SK-N-SH (cell line): ENCODE measurements around the gene GUCY1A2.

ENCODE experiments used
- EP300 ChIP-seq, 2 experiments: IDR thresholded peaks; 2 replicates each; pipeline versions ENCODE4 v1.4.0 to v1.6.1; 2012; ENCODE audit warnings: borderline replicate concordance in 1 of 2, low read depth in 1 of 2, low read length in 1 of 2
- EZH2phosphoT487 ChIP-seq: fragments of 200-600 bp; sonication (generic); IDR thresholded peaks from 2 replicates; pipeline ENCODE4 v1.6.1; 2017; ENCODE audit warnings: low read depth, mixed run types, mild to moderate bottlenecking, antibody characterized with exemption, moderate library complexity, borderline replicate concordance
- GABPA ChIP-seq: IDR thresholded peaks from 2 replicates; pipeline ENCODE4 v1.4.0; 2012; ENCODE audit warnings: low read depth, mild to moderate bottlenecking
- JUND ChIP-seq: IDR thresholded peaks from 2 replicates; pipeline ENCODE4 v1.4.0; 2012
- POLR2AphosphoS5 ChIP-seq: IDR thresholded peaks from 2 replicates; pipeline ENCODE4 v1.6.1; 2012; ENCODE audit warnings: low read depth, low read length
- RAD21 ChIP-seq: IDR thresholded peaks from 2 replicates; pipeline ENCODE4 v1.6.1; 2012; ENCODE audit warnings: mild to moderate bottlenecking, low read length
- REST ChIP-seq: IDR thresholded peaks from 2 replicates; pipeline ENCODE4 v1.6.1; 2012; ENCODE audit warnings: mild to moderate bottlenecking, low read depth, low read length, moderate library complexity
- SIN3A ChIP-seq: IDR thresholded peaks from 2 replicates; pipeline ENCODE4 v1.6.1; 2012; ENCODE audit warnings: low read depth, mild to moderate bottlenecking, low read length, moderate library complexity, borderline replicate concordance
- SMC3 ChIP-seq: IDR thresholded peaks from 2 replicates; pipeline ENCODE4 v1.6.1; 2012; ENCODE audit warnings: low read depth, low read length, improper control_type of control experiment
- TAF1 ChIP-seq: IDR thresholded peaks from 2 replicates; pipeline ENCODE4 v1.6.1; 2012; ENCODE audit warnings: low read depth, mild to moderate bottlenecking, low read length, moderate library complexity, borderline replicate concordance
- TF ChIP-seq, protein P1 (sequence below): fragments of 200-600 bp; sonication (generic); IDR thresholded peaks from 2 replicates; pipeline ENCODE4 v1.6.1; 2017; ENCODE audit warnings: antibody characterized with exemption, mild to moderate bottlenecking, moderate library complexity

GRCh38 chr11:106889718-106890117, 128.6 kb downstream of the GUCY1A2 start:
- TF ChIP-seq EZH2phosphoT487 = no peak
- TF ChIP-seq REST = no peak
- no peak for TF ChIP-seq EP300 (IDR thresholded peaks at IDR 0.05; ENCODE audit: borderline replicate concordance in 1 of 2, low read depth in 1 of 2, low read length in 1 of 2)
- TF ChIP-seq TAF1 = no peak
- TF ChIP-seq, protein P1, sequence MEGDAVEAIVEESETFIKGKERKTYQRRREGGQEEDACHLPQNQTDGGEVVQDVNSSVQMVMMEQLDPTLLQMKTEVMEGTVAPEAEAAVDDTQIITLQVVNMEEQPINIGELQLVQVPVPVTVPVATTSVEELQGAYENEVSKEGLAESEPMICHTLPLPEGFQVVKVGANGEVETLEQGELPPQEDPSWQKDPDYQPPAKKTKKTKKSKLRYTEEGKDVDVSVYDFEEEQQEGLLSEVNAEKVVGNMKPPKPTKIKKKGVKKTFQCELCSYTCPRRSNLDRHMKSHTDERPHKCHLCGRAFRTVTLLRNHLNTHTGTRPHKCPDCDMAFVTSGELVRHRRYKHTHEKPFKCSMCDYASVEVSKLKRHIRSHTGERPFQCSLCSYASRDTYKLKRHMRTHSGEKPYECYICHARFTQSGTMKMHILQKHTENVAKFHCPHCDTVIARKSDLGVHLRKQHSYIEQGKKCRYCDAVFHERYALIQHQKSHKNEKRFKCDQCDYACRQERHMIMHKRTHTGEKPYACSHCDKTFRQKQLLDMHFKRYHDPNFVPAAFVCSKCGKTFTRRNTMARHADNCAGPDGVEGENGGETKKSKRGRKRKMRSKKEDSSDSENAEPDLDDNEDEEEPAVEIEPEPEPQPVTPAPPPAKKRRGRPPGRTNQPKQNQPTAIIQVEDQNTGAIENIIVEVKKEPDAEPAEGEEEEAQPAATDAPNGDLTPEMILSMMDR = no peak
- no peak for TF ChIP-seq SIN3A
- TF ChIP-seq JUND = no peak
- TF ChIP-seq SMC3 = no peak
- TF ChIP-seq GABPA = no peak
- TF ChIP-seq POLR2AphosphoS5 = no peak
- TF ChIP-seq RAD21 = no peak
